Activated CD4-positive, alpha-beta T cell treated with anti-CD3 and anti-CD28 coated beads, Interleukin-2, Interleukin-6, amounts not matched to agents 100 ng/mL and 50 ng/mL, durations not matched to agents 16 hours and 8 hours (primary cell): ENCODE measurements around the gene CDX1.
"Not testable (repeated sequence)": the region's sequence is repeated elsewhere in the genome, so short reads cannot be mapped to it uniquely, and the experiment has no call there.

ENCODE experiments used
- DNase-seq: peaks from one replicate; pipeline ENCODE4 v3.0.0-alpha.2; 2020

The CDX1 gene

GRCh38 chr5:150210644-150211043 lies 44.1 kb downstream of the CDX1 start:
- DNase-seq, result no peak

GRCh38 chr5:150211156-150212030 lies 44.8 kb downstream of the CDX1 start:
- DNase-seq, result no peak

GRCh38 chr5:150213530-150213929 lies 47.0 kb downstream of the CDX1 start:
- no peak for DNase-seq

DNA sequence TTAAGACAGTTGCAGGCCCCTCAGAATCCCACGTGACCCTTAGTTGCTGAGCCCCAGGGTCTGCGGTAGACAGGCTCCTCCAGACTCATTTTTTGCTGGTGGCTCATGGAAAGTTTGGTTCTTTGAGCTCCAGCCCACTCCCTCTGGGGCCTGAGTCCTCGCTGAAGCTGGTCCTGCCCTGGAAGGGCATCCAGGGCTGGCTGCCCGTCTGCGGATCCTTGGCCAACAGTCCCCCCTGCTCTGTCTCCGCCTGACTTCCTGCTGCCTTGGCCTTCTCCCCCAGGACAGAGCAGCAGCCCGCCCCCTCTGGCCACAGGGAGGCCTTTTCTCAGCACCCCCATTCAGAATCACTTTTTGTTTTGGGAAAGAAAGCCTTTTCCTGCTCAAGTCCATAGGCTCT lies 47.7 kb downstream of the CDX1 start:
- DNase-seq, result no peak

GRCh38 chr5:150215979-150216944 lies 49.7 kb downstream of the CDX1 start:
- no peak for DNase-seq

GRCh38 chr5:150217038-150217437 lies 50.5 kb downstream of the CDX1 start:
- DNase-seq, result no peak

GRCh38 chr5:150217873-150218692 lies 51.5 kb downstream of the CDX1 start:
- peak; percentile 88 for DNase-seq

- no peak for DNase-seq
These were observed 52.1 kb downstream of the CDX1 start for GRCh38 chr5:150218693-150219035.

DNA sequence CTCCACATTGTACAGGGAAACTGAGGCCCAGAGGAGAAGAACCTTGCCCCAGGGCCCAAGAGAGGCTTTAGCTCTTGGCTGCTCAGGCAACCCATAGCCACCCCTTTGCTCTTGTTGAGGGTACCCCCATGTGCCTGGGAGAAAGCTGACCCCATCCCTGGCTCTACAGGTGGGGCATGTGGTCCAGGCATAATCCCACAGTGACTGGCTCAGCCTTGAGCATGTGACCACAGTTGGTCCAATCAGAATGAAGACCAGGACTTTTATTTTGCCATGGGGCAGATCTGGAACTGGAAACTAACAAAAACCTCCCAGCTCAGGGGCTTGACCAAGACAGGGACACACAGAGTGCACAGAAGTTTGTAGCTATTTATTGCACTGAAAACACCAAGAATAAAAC lies 52.6 kb downstream of the CDX1 start:
- DNase-seq, result no peak

GRCh38 chr5:150219861-150220260 lies 53.3 kb downstream of the CDX1 start:
- DNase-seq, result no peak

DNA sequence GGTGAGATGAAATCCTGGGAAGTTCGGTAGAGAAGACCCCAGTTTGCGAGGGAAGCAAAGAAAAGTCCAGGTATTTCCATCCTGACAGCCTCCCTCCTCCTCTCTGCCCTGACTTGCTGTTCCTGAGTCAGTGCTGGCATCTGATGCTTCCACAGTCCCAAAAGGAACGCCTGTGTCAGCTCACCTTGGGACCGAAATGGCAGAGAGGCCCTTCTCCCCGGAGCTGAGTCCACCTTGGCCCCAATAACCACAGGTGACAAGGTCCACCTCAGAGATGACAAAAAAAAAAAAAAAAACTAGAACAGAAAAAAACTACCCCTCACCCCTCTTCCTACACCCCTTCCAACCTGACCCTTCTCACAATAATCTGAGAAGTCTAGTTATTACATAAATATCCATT lies 54.9 kb downstream of the CDX1 start:
- DNase-seq, result no peak

DNA sequence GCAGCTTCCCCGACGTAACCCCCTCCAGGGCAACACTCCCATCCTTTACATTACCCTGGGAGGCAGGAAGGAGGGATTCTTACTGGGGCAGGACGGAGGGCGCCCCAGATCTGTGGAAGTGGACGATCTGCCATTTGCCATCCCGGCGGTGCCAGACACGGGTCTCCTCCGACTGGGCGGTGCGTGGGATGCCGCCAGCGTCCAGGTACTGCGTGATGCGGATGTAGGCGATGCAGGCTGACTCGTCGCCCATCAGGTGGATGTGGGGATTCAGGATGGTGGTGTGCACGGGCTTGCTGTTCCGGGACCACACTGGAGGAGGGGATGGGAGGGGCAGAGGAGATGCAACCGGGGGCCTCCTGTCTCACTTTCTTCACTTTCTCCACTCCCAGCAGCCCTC lies 56.3 kb downstream of the CDX1 start:
- DNase-seq, result no peak

- DNase-seq, result no peak
These were observed 56.9 kb downstream of the CDX1 start for GRCh38 chr5:150223474-150223873.

DNA sequence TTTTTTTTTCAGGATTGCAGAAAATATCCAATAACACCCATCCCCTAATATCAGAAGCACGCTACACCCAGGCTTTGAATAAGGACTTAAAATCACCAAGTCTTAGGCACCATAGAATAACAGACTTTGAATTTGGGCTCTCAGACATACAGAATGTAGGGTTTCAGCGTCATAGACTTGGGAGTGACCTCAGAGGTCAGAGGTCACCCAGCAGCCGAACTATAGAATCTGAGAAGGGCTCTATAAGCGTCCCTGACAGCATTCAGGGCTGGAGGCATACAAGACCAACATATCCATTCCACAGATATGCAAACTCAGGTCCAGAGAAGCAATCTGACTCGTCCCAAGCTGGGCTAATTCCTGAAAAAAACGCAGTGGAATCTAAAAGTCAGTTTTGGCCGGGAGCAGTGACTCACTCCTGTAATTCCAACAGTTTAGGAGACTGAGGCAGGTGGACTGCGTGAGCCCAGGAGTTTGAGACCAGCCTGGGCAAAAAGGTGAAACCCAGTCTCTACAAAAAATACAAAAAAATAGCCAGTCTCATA lies 58.0 kb downstream of the CDX1 start:
- DNase-seq, result no peak

DNA sequence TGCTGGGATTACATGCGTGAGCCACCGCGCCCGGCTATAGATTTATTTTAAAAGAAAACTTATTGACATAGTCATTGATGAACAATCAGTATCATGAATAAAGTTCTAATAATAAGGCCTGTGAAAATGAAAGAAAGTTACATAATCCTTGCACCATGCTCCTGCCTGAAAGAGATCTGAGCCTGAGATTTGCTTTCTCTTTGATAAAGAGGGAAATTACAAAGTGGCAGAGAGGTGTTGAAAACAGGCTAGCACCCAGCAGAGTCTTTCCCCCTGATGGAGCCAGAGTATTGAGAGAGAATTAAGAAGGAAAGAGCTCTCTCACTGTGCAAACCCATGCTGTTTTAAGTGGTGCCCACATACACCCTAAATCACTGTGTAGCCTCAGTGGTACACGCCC lies 60.5 kb downstream of the CDX1 start:
- no peak for DNase-seq

- no peak for DNase-seq
These were observed 61.2 kb downstream of the CDX1 start for GRCh38 chr5:150227606-150228273.

GRCh38 chr5:150229571-150229970 lies 63.0 kb downstream of the CDX1 start:
- DNase-seq, result no peak

DNA sequence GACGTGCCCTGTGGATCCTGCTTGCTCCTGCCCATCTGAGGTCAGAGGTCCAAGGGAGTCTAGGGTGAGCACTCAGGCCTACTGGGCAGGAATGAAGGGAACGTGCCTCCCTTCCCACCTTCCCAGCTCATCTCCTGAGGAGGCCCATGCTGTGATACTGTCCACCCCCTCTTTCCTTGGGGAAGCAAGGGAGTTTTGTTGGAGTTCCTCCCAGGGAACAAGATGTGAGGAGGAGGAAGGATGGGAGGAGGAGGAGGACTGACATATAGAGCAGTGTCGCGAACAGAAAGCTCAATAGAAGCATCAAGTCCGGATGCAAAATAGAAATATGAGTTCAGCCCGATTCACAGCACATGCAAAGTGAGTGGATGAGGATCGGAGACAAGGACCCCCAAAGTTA lies 64.3 kb downstream of the CDX1 start:
- DNase-seq, result no peak

GRCh38 chr5:150233706-150234105 lies 67.1 kb downstream of the CDX1 start:
- not testable (repeated sequence) for DNase-seq
